Activated naive CD8-positive, alpha-beta T cell treated with anti-CD3 and anti-CD28 coated beads, Interleukin-2, amount 10 ng/mL, durations not matched to agents 7 days and 5 days (primary cell): ENCODE data around the gene TUBB2A. TPM values are rescaled to one million over a fixed set of nuclear protein-coding genes. Genes with fewer than 3 reads are reported as not detected.
A peak's percentile ranks its signal among the peaks of the same experiment; 100 is the strongest.

Experiments
- ATAC-seq: fragments of 150-1000 bp; cut with Tn5 transposase; one replicate; pipeline ENCODE4 v1.10.0; 2021; ENCODE audit warnings: low read depth, moderate library complexity
- POLR2A ChIA-PET: fragments of 350-600 bp; sonication (Branson Sonifier 250); formaldehyde crosslinking; loops from one replicate; lab custom pipeline; 2021; ENCODE audit warnings: antibody characterized with exemption; lab: Charles Lee
- DNase-seq: peaks from one replicate; pipeline ENCODE4 v3.0.0; 2021
- H3K27ac Mint-ChIP-seq: one replicate; pipeline ENCODE4 v1.8.0; 2022; ENCODE audit warnings: mild to moderate bottlenecking, mixed read lengths
- H3K27me3 Mint-ChIP-seq: one replicate; pipeline ENCODE4 v1.8.0; 2022; ENCODE audit warnings: mild to moderate bottlenecking, moderate library complexity, mixed read lengths
- H3K36me3 Mint-ChIP-seq: one replicate; pipeline ENCODE4 v1.8.0; 2021; ENCODE audit warnings: mild to moderate bottlenecking, mixed read lengths
- H3K4me1 Mint-ChIP-seq: one replicate; pipeline ENCODE4 v1.8.0; 2021; ENCODE audit warnings: mixed read lengths
- H3K4me3 Mint-ChIP-seq: one replicate; pipeline ENCODE4 v1.8.0; 2022; ENCODE audit warnings: mild to moderate bottlenecking, moderate library complexity, mixed read lengths
- H3K9me3 Mint-ChIP-seq: one replicate; pipeline ENCODE4 v1.8.0; 2021; ENCODE audit warnings: mixed read lengths
- total RNA-seq, 2 experiments: library from RNA; stranded (reverse); gene quantifications; one replicate each; pipeline ENCODE4 v1.2.3, GENCODE V29; 2021

Gene TUBB2A
- total RNA-seq, 2 experiments from 2014 or later = 1.9 to 2.2 TPM

GRCh38 chr6:3118353-3119039 is 38.8 kb downstream of the TUBB2A start, which contains the start of gene BPHL:
TSS of gene BPHL (plus strand) at chr6:3118711. CDS start at chr6:3118741, 30 bp downstream.
- Mint-ChIP-seq H3K4me1 (peaks cover 13% of the 10 kb centered on the region), H3K27me3 (peaks cover 4% of the 10 kb centered on the region), H3K9me3 (no peaks in the 10 kb centered on the region), H3K27ac (peak within 1 kb of the TSS; percentile 87), H3K36me3 (peaks cover under 1% of the 10 kb centered on the region), H3K4me3 (peak within 1 kb of the TSS; percentile 88)
- POLR2A ChIA-PET = interaction anchor here (0.9 to 1.7 kb wide), 4 partner anchors 39 to 141 kb away, joined by 3 to 6 read pairs (median 4); partner anchors contain the start of genes RIPK1 and TUBB2A
- peak; percentile 94 for ATAC-seq
- DNase-seq = peak; percentile 100

GRCh38 chr6:3117912-3118352 is 39.4 kb downstream of the TUBB2A start:
- H3K9me3 Mint-ChIP-seq = no peaks in the 10 kb centered on the region
- POLR2A ChIA-PET = interaction anchor here (0.9 to 1.7 kb wide), 4 partner anchors 39 to 142 kb away, joined by 3 to 6 read pairs (median 4); partner anchors contain the start of genes RIPK1 and TUBB2A

GRCh38 chr6:3114377-3114776 is 43.0 kb downstream of the TUBB2A start:
- POLR2A ChIA-PET = no interaction called here
- no peak for DNase-seq
- Mint-ChIP-seq H3K27ac (no peak overlapping the region), H3K9me3 (no peaks in the 10 kb centered on the region), H3K4me3 (no peak overlapping the region), H3K4me1 (peaks cover 12% of the 10 kb centered on the region), H3K36me3 (peaks cover 10% of the 10 kb centered on the region), H3K27me3 (no peaks in the 10 kb centered on the region)
- ATAC-seq = no peak

More at GRCh38 chr6:3117912-3118352, 39.4 kb downstream of the TUBB2A start:
- ATAC-seq = no peak
- peaks cover 4% of the 10 kb centered on the region for H3K27me3 Mint-ChIP-seq
- peaks cover 14% of the 10 kb centered on the region for H3K4me1 Mint-ChIP-seq
- peak overlapping the region; percentile 87 for H3K27ac Mint-ChIP-seq
- peak overlapping the region; percentile 88 for H3K4me3 Mint-ChIP-seq
- peaks cover 2% of the 10 kb centered on the region for H3K36me3 Mint-ChIP-seq
- no peak for DNase-seq

- no peaks in the 10 kb centered on the region for H3K27me3 Mint-ChIP-seq
- H3K27ac Mint-ChIP-seq = no peak overlapping the region
- ATAC-seq (no peak), DNase-seq (no peak)
- H3K4me3 Mint-ChIP-seq = no peak overlapping the region
- POLR2A ChIA-PET = no interaction called here
- peaks cover 3% of the 10 kb centered on the region for H3K4me1 Mint-ChIP-seq
- no peaks in the 10 kb centered on the region for H3K9me3 Mint-ChIP-seq
- peaks cover 33% of the 10 kb centered on the region for H3K36me3 Mint-ChIP-seq
Observed at GRCh38 chr6:3109761-3110160, 47.6 kb downstream of the TUBB2A start.

GRCh38 chr6:3108746-3109414 is 48.5 kb downstream of the TUBB2A start:
- POLR2A ChIA-PET = no interaction called here
- H3K27me3 Mint-ChIP-seq = no peaks in the 10 kb centered on the region
- no peak overlapping the region for H3K4me3 Mint-ChIP-seq
- H3K36me3 Mint-ChIP-seq = peaks cover 40% of the 10 kb centered on the region
- H3K27ac Mint-ChIP-seq = no peak overlapping the region
- no peak for DNase-seq
- H3K4me1 Mint-ChIP-seq = peaks cover 3% of the 10 kb centered on the region
- no peaks in the 10 kb centered on the region for H3K9me3 Mint-ChIP-seq
- ATAC-seq = no peak

Other genes with a start within 250 kb of the TUBB2A start
- 10 to 100 TPM; 85.3 to 85.6 TPM for gene SERPINB6, start 186.0 kb downstream of the TUBB2A start, total RNA-seq
- 10 to 100 TPM; 17.0 to 17.5 TPM for gene NQO2, start 157.7 kb downstream of the TUBB2A start, total RNA-seq
- 10 to 100 TPM; 31.9 to 32.6 TPM for gene RIPK1, start 89.0 kb downstream of the TUBB2A start, total RNA-seq
- gene BPHL, start 38.8 kb downstream of the TUBB2A start, total RNA-seq = 1 to 10 TPM; 7.7 to 8.4 TPM
- gene TUBB2B, start 70.1 kb upstream of the TUBB2A start, total RNA-seq = not detected
- 10 to 100 TPM; 26.8 to 29.1 TPM for gene PSMG4, start 101.4 kb upstream of the TUBB2A start, total RNA-seq